LNCaP clone FGC (cell line): ENCODE results near the gene DKK3.
"Not testable (repeated sequence)": the region's sequence is repeated elsewhere in the genome, so short reads cannot be mapped to it uniquely, and the experiment has no call there.

Source experiments
- DNase-seq: peaks from one replicate; pipeline ENCODE4 v3.0.0-alpha.2; 2011; ENCODE audit warnings: low read depth
- H3K4me3 ChIP-seq: 2 replicates; pipeline ENCODE4 v1.5.1; 2011; ENCODE audit warnings: mild to moderate bottlenecking, low read depth, low read length, control low read depth
- TF ChIP-seq, protein P1 (sequence below): IDR thresholded peaks from 2 replicates; pipeline ENCODE4 v1.5.1; 2012; ENCODE audit warnings: mild to moderate bottlenecking; ENCODE audit not compliant: control insufficient read depth, insufficient read depth; ENCODE audit errors: extremely low read depth

Gene DKK3

GRCh38 chr11:12043221-12043620 is 34.8 kb upstream of the DKK3 start:
- no peak for DNase-seq
- TF ChIP-seq, protein P1, sequence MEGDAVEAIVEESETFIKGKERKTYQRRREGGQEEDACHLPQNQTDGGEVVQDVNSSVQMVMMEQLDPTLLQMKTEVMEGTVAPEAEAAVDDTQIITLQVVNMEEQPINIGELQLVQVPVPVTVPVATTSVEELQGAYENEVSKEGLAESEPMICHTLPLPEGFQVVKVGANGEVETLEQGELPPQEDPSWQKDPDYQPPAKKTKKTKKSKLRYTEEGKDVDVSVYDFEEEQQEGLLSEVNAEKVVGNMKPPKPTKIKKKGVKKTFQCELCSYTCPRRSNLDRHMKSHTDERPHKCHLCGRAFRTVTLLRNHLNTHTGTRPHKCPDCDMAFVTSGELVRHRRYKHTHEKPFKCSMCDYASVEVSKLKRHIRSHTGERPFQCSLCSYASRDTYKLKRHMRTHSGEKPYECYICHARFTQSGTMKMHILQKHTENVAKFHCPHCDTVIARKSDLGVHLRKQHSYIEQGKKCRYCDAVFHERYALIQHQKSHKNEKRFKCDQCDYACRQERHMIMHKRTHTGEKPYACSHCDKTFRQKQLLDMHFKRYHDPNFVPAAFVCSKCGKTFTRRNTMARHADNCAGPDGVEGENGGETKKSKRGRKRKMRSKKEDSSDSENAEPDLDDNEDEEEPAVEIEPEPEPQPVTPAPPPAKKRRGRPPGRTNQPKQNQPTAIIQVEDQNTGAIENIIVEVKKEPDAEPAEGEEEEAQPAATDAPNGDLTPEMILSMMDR, result no peak
- no peak overlapping the region for H3K4me3 ChIP-seq

- H3K4me3 ChIP-seq, result no peak overlapping the region
- TF ChIP-seq, protein P1, result no peak
- DNase-seq, result no peak
Observed at GRCh38 chr11:12042215-12042676, 33.8 kb upstream of the DKK3 start.

DNA sequence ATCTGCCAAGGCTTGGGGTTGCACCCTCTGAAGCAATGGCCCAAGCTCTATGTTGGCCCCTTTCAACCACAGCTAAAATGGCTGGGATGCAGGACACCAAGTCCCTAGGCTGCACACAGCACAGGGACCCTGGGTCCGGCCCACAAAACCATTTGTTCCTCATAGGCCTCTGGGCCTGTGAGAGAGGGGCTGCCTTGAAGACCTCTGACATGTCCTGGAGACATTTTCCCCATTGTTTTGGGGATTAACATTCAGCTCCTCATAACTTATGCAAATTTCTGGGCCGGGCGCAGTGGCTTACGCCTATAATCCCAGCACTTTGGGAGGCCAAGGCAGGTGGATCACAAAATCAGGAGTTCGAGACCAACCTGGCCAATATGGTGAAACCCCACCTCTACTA is 32.3 kb upstream of the DKK3 start:
- H3K4me3 ChIP-seq, DNase-seq: not testable (repeated sequence)

GRCh38 chr11:12032968-12033367 is 24.5 kb upstream of the DKK3 start:
- no peak for DNase-seq
- TF ChIP-seq, protein P1, result no peak
- no peak overlapping the region for H3K4me3 ChIP-seq

- DNase-seq, result no peak
- TF ChIP-seq, protein P1, result no peak
- no peak overlapping the region for H3K4me3 ChIP-seq
Observed at GRCh38 chr11:12031856-12032544, 23.6 kb upstream of the DKK3 start.

DNA sequence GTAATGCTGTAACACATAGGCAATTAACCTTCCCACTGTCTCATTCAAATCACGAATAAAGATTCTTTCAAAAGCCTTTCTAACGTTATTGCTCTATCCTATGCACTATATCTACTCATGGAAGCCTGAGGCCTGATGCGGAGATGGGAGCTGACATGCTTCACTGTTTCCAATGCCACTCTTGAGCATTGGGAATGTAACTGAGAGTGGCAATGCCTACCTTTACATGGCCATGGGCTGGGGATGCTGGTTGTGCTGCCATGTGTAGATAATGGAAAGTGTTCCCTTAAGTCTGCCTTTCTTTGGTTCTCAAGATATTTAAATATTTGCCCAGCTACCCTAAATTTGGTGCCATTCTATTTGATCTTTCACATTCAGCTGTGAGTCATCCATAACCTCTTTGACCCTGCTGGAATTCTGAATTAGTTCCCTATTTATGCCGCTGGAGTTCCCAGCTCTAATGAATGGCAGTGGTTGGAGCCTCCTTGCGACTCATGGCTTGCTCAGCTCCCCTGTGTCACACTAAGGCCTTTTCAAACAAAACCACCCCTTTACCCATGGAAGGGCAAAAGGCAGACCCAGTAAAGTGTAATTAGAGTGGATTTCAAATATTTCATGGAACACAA is 21.4 kb upstream of the DKK3 start:
- no peak overlapping the region for H3K4me3 ChIP-seq
- DNase-seq, result no peak
- TF ChIP-seq, protein P1, result no peak

GRCh38 chr11:12029119-12029518 is 20.7 kb upstream of the DKK3 start:
- TF ChIP-seq, protein P1, result no peak
- H3K4me3 ChIP-seq, result no peak overlapping the region

More at GRCh38 chr11:12029119-12029518, 20.7 kb upstream of the DKK3 start:
- DNase-seq, result no peak
